ENCODE measurements around the gene TNIK.

DNA sequence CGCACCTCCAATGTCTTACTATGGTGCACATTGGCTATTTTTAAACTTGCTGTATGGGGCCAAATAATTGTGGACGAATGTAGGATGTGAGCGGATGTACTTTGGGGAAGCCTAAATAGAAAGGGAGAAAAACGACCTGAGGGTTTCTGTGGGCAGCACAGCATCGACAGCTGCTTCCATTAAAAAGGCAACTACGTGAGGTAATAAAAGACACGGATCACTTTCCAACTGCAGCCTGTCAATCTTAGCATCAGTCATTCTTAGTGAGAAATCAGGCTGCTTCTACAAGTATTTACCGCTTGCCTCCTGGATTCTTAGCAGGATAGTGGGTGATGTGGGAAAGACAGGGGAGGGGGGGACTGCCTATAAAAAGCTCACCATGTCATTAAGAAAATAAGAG is 247.0 kb downstream of the TNIK start:
- TF ChIP-seq, protein P1, sequence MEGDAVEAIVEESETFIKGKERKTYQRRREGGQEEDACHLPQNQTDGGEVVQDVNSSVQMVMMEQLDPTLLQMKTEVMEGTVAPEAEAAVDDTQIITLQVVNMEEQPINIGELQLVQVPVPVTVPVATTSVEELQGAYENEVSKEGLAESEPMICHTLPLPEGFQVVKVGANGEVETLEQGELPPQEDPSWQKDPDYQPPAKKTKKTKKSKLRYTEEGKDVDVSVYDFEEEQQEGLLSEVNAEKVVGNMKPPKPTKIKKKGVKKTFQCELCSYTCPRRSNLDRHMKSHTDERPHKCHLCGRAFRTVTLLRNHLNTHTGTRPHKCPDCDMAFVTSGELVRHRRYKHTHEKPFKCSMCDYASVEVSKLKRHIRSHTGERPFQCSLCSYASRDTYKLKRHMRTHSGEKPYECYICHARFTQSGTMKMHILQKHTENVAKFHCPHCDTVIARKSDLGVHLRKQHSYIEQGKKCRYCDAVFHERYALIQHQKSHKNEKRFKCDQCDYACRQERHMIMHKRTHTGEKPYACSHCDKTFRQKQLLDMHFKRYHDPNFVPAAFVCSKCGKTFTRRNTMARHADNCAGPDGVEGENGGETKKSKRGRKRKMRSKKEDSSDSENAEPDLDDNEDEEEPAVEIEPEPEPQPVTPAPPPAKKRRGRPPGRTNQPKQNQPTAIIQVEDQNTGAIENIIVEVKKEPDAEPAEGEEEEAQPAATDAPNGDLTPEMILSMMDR (IDR thresholded peaks at IDR 0.05), result no peak
- TF ChIP-seq POLR2A (IDR thresholded peaks at IDR 0.05) (no peak), POLR2AphosphoS5 (IDR thresholded peaks at IDR 0.05) (no peak)

Measured in breast epithelium (tissue), 3 donors.